Esophagus squamous epithelium (tissue), 5 donors: Measurements from ENCODE around the gene PPARG. TPM values are rescaled to one million over a fixed set of nuclear protein-coding genes. Genes with fewer than 3 reads are reported as not detected.

ENCODE experiments used
- DNase-seq: peaks from one replicate; lab custom pipeline; 2025; lab: John Stamatoyannopoulos, UW
- H3K27ac ChIP-seq, 4 donors: fragments of 200-600 bp; sonication (generic); one replicate each; pipeline ENCODE4 v1.5.1; 2016 to 2019; ENCODE audit warnings: mild to moderate bottlenecking in 1 of 4
- H3K27me3 ChIP-seq, 4 donors: fragments of 200-600 bp; sonication (generic); 1 replicate in 3 of 4; 2 replicates in 1 of 4; pipeline versions ENCODE4 v1.5.1 to v1.6.0; 2017 to 2021; ENCODE audit warnings: antibody characterized with exemption in 1 of 4
- H3K36me3 ChIP-seq, 3 donors: fragments of 200-600 bp; sonication (generic); one replicate each; pipeline ENCODE4 v1.5.1; 2016 to 2019
- H3K4me1 ChIP-seq, 3 donors: fragments of 200-600 bp; sonication (generic); one replicate each; pipeline ENCODE4 v1.5.1; 2017 to 2019
- H3K4me3 ChIP-seq, 4 donors: fragments of 200-600 bp; sonication (generic); 1 replicate in 3 of 4; 2 replicates in 1 of 4; pipeline ENCODE4 v1.5.1; 2016 to 2019; ENCODE audit warnings: mild to moderate bottlenecking in 2 of 4, moderate library complexity in 1 of 4
- H3K9me3 ChIP-seq, 3 donors: fragments of 200-600 bp; sonication (generic); one replicate each; pipeline ENCODE4 v1.5.1; 2016 to 2019
- CTCF ChIP-seq, 6 experiments: fragments of 450-650 bp in 4 of 6; fragments of 200-600 bp in 2 of 6; sonication (generic) in 2 of 6; IDR thresholded peaks; one replicate each; pipeline ENCODE4 v1.5.1; 2016 to 2019; ENCODE audit warnings: antibody characterized with exemption in 6 of 6, mild to moderate bottlenecking in 4 of 6, moderate library complexity in 4 of 6
- POLR2A ChIP-seq, 4 donors: fragments of 450-650 bp; IDR thresholded peaks; one replicate each; pipeline ENCODE4 v1.6.1; 2017; ENCODE audit warnings: antibody characterized with exemption in 4 of 4, mild to moderate bottlenecking in 4 of 4, moderate library complexity in 3 of 4
- WGBS, 2 donors: methylation state at CpG; one replicate each; pipeline ENCODE4 v1.1.5; 2018; 5-methylcytosine and 5-hydroxymethylcytosine counted together
- intact Hi-C: fragments of 100-400 bp; cut with DNase I; formaldehyde crosslinking; loops from one replicate; pipeline ENCODE4 v1.15.0; 2022
- total RNA-seq, 4 donors: library from RNA; depleted of rRNA; stranded (reverse); fragments of >200 nt; gene quantifications; one replicate each; pipeline ENCODE4 v1.1.0, GENCODE V29; 2016
- donor health status: DM: yes; HTN: yes; CAD: no.

PPARG gene
- total RNA-seq: 10 to 100 TPM in 3 of 4 donors, 1 to 10 TPM in 1; 6.3 to 13.8 (median 11.4) TPM

- Histone ChIP-seq H3K4me1 (peaks cover 4 to 35% (median 6%) of the 10 kb centered on the region in 3 donors), H3K36me3 (no peaks in the 10 kb centered on the region), H3K4me3 (peak within 1 kb of the TSS; percentile 70 to 87 (median 76)), H3K27ac (peak within 1 kb of the TSS; percentile 77 to 87 (median 84)), H3K27me3 (peaks cover 0 to 35% (median 2%) of the 10 kb centered on the region in 4 donors), H3K9me3 (no peaks in the 10 kb centered on the region)
- DNase-seq: no peak
- 2 to 3% methylated on average over 6 to 17 of the region's 87 CpGs for WGBS, 2 donors
- intact Hi-C loops: loop anchor here (10.0 kb wide), 1 partner anchor 186 kb away; no protein-coding TSS in a partner anchor
- TF ChIP-seq CTCF (IDR thresholded peaks at IDR 0.05): no peak
- TF ChIP-seq POLR2A (IDR thresholded peaks at IDR 0.05): peak in 1 of 4 donors; percentile 31
Observed at GRCh38 chr3:12288182-12289129, at the start of gene PPARG. Gene PPARG (plus strand): TSS chr3:12289070. CDS start chr3:12379712, 90,642 bp downstream.

- H3K4me1 ChIP-seq: peaks cover 0 to 29% (median 12%) of the 10 kb centered on the region in 3 donors
- H3K27me3 ChIP-seq: no peaks in the 10 kb centered on the region
- intact Hi-C loops: no loop called here
- no peaks in the 10 kb centered on the region for H3K9me3 ChIP-seq
- 20 to 32% methylated on average over 5 of the region's 5 CpGs for WGBS, 2 donors
- no peak for DNase-seq
- H3K36me3 ChIP-seq: no peaks in the 10 kb centered on the region
- TF ChIP-seq POLR2A (IDR thresholded peaks at IDR 0.05): no peak
- no peak for TF ChIP-seq CTCF (IDR thresholded peaks at IDR 0.05)
- H3K27ac ChIP-seq: no peak overlapping the region
- no peak overlapping the region for H3K4me3 ChIP-seq
Observed at GRCh38 chr3:12239301-12239700, 49.6 kb upstream of the PPARG start.

GRCh38 chr3:12242772-12243171, 46.1 kb upstream of the PPARG start:
- Histone ChIP-seq H3K9me3 (no peaks in the 10 kb centered on the region), H3K4me3 (no peak overlapping the region), H3K4me1 (peaks cover 0 to 8% (median 0%) of the 10 kb centered on the region in 3 donors), H3K27ac (no peak overlapping the region), H3K27me3 (no peaks in the 10 kb centered on the region), H3K36me3 (no peaks in the 10 kb centered on the region)
- 90 to 92% methylated on average over 2 of the region's 2 CpGs for WGBS, 2 donors
- no peak for TF ChIP-seq POLR2A (IDR thresholded peaks at IDR 0.05)
- TF ChIP-seq CTCF (IDR thresholded peaks at IDR 0.05): no peak
- no peak for DNase-seq
- intact Hi-C loops: no loop called here

- no peaks in the 10 kb centered on the region for H3K27me3 ChIP-seq
- no peak for DNase-seq
- H3K27ac ChIP-seq: no peak overlapping the region
- no peaks in the 10 kb centered on the region for H3K36me3 ChIP-seq
- intact Hi-C loops: no loop called here
- H3K4me1 ChIP-seq: no peaks in the 10 kb centered on the region
- H3K4me3 ChIP-seq: no peak overlapping the region
- WGBS, 2 donors: 74 to 77% methylated on average over 5 to 6 of the region's 6 CpGs
- H3K9me3 ChIP-seq: peaks cover 0 to 10% (median 6%) of the 10 kb centered on the region in 3 donors
- TF ChIP-seq POLR2A (IDR thresholded peaks at IDR 0.05): no peak
- no peak for TF ChIP-seq CTCF (IDR thresholded peaks at IDR 0.05)
Observed at GRCh38 chr3:12246497-12247163, 42.2 kb upstream of the PPARG start.
